Stimulated activated effector memory CD8-positive, alpha-beta T cell treated with anti-CD3 and anti-CD28 coated beads, Interleukin-12 subunit alpha, Interleukin-12 subunit beta, amount 100 ng/mL, for 72 hours (primary cell): ENCODE measurements around the gene IQGAP3.
"Not testable (repeated sequence)": the region's sequence is repeated elsewhere in the genome, so short reads cannot be mapped to it uniquely, and the experiment has no call there.

ENCODE experiments used
- ATAC-seq: fragments of 150-1000 bp; cut with Tn5 transposase; 2 replicates; pipeline ENCODE4 v1.10.0; 2021
- DNase-seq, 2 donors: peaks; one replicate each; pipeline ENCODE4 v3.0.0; 2021 to 2022; ENCODE audit warnings: low spot score in 2 of 2
- H3K27ac Mint-ChIP-seq: one replicate; pipeline ENCODE4 v1.8.0; 2022; ENCODE audit warnings: mild to moderate bottlenecking, mixed read lengths
- H3K36me3 Mint-ChIP-seq: one replicate; pipeline ENCODE4 v1.8.0; 2022; ENCODE audit warnings: mild to moderate bottlenecking, mixed read lengths
- H3K4me1 Mint-ChIP-seq: one replicate; pipeline ENCODE4 v1.8.0; 2022; ENCODE audit warnings: mixed read lengths
- H3K4me3 Mint-ChIP-seq: one replicate; pipeline ENCODE4 v1.8.0; 2022; ENCODE audit warnings: mild to moderate bottlenecking, mixed read lengths
- H3K9me3 Mint-ChIP-seq: one replicate; pipeline ENCODE4 v1.8.0; 2022; ENCODE audit warnings: mixed read lengths

The IQGAP3 gene, protein sequence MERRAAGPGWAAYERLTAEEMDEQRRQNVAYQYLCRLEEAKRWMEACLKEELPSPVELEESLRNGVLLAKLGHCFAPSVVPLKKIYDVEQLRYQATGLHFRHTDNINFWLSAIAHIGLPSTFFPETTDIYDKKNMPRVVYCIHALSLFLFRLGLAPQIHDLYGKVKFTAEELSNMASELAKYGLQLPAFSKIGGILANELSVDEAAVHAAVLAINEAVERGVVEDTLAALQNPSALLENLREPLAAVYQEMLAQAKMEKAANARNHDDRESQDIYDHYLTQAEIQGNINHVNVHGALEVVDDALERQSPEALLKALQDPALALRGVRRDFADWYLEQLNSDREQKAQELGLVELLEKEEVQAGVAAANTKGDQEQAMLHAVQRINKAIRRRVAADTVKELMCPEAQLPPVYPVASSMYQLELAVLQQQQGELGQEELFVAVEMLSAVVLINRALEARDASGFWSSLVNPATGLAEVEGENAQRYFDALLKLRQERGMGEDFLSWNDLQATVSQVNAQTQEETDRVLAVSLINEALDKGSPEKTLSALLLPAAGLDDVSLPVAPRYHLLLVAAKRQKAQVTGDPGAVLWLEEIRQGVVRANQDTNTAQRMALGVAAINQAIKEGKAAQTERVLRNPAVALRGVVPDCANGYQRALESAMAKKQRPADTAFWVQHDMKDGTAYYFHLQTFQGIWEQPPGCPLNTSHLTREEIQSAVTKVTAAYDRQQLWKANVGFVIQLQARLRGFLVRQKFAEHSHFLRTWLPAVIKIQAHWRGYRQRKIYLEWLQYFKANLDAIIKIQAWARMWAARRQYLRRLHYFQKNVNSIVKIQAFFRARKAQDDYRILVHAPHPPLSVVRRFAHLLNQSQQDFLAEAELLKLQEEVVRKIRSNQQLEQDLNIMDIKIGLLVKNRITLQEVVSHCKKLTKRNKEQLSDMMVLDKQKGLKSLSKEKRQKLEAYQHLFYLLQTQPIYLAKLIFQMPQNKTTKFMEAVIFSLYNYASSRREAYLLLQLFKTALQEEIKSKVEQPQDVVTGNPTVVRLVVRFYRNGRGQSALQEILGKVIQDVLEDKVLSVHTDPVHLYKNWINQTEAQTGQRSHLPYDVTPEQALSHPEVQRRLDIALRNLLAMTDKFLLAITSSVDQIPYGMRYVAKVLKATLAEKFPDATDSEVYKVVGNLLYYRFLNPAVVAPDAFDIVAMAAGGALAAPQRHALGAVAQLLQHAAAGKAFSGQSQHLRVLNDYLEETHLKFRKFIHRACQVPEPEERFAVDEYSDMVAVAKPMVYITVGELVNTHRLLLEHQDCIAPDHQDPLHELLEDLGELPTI (N-terminal part only)

DNA sequence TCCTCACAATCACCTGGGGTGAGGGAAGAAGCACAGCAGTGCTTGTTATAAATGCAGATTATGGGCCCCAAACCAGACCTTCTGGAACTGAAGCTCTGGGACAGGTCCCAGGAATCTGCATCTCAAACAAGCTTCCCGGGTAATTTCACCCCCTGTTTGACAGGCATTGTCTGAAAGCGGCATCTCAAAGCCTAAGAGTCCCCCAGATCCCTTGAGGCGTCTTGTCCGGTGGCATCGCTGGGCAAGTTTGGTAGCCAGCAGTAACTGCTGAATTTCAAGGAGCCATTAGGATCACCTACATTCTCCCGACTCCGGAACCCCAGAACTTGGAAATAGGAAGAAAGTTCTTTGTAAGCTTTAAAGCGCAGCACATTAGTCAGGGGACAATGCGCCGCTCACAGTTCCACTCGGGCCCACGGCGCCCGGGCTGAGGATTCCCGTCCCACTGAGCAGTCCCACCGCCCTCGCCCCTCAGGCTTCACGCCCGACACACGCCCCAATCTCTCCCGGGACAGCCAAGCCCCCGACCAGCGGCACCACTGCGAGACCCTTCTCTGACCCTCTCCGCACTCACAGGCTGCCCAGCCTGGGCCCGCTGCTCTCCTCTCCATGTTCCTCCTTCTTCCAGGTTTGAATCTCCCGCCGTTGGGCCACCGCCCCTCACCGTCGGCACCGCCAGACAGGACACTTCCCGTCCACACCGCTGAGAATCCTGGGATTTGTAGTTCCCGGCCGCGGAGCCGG is at the start of gene IQGAP3:
TSS of gene IQGAP3 (minus strand) at position 647 of the 744 bp plus-strand sequence. CDS start at position 611, 36 bp downstream.
- ATAC-seq: peak; percentile 86
- H3K4me3 Mint-ChIP-seq: peak within 1 kb of the TSS; percentile 86
- no peaks in the 10 kb centered on the region for H3K9me3 Mint-ChIP-seq
- H3K36me3 Mint-ChIP-seq: peaks cover 4% of the 10 kb centered on the region
- peaks cover 29% of the 10 kb centered on the region for H3K4me1 Mint-ChIP-seq
- DNase-seq: peak; percentile 48 to 74
- H3K27ac Mint-ChIP-seq: peak within 1 kb of the TSS; percentile 72

DNA sequence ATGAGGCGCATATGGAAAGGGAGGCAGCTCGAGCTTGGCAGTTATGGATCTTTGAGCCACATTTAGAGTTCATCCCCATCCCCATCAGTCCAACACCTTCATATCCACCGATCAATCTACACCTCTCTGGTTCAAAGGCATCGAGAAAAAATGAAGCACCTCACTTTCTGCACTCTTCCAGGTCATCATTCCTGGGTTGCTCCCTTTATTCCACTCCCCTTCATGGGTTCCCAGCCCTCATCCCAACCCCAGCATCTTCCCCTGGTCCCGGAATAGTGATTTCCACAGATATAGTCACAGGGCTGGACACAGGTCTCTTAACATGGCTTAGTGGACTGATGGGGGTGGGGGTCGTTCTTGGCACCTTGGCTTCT is 47.2 kb upstream of the IQGAP3 start:
- H3K4me3 Mint-ChIP-seq: no peak overlapping the region
- H3K36me3 Mint-ChIP-seq: no peaks in the 10 kb centered on the region
- no peak overlapping the region for H3K27ac Mint-ChIP-seq
- no peak for DNase-seq
- ATAC-seq: no peak
- no peaks in the 10 kb centered on the region for H3K9me3 Mint-ChIP-seq
- no peaks in the 10 kb centered on the region for H3K4me1 Mint-ChIP-seq

DNA sequence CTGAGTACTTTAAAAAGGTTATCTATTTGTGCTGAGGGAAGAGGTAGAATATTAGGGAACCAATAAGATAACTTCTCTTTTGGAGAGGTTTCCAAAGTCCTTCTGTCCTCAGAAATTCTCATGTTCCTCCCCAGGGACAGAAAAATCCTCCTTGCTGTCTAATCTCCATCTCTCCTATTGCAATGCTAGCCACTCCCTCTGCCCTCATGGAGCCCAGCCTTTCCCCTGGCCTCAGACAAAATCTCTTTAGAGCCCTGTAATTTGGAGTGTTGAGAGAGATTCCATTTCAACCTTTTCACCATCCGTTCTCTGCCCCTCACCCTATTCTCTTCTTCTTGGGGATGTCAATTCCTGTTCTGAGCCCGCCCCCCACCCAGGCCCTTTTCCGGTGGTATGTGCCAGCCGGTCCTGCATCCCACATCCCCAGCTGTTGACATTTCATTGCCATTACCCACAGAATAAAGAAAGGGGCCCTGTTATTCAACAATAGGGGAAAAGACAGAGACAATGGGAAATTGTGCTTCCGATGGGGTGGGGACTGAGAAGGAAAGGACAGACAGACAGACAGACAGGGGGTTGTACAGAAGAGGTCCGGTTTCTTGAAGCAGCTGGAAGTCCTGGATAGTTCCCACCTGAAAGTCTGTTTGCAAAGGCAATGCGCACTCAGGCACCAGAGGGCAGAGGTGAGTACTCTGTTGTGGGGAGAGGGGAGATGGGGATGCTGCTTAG is 46.7 kb upstream of the IQGAP3 start, which contains the start of gene HAPLN2:
TSS of gene HAPLN2 (plus strand) at position 563 of the 729 bp plus-strand sequence. CDS start 4,076 bp downstream, outside the sequence.
- DNase-seq: no peak
- H3K36me3 Mint-ChIP-seq: no peaks in the 10 kb centered on the region
- no peaks in the 10 kb centered on the region for H3K4me1 Mint-ChIP-seq
- ATAC-seq: no peak
- no peak within 1 kb of the TSS for H3K4me3 Mint-ChIP-seq
- H3K9me3 Mint-ChIP-seq: no peaks in the 10 kb centered on the region
- H3K27ac Mint-ChIP-seq: no peak within 1 kb of the TSS

DNA sequence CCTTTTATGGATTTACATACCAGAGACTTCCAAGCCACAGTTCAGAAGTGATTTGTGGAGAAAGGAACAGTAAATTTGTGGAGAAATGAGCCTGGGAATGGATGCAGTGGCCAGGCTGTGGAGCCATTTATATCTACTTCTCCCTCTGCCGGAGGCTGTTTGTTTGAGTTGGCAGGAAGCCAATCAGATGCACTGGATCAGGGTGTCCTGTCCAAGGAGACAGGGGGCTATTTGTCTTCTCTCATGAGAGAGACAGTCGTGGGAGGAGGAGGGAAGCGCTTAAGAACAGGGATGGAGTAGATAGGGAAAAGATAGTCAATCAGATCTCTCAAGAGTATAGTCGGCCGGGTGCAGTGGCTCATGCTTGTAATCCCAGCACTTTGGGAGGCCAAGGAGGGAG is 44.1 kb upstream of the IQGAP3 start:
- no peak for ATAC-seq
- H3K36me3 Mint-ChIP-seq: no peaks in the 10 kb centered on the region
- no peak overlapping the region for H3K27ac Mint-ChIP-seq
- H3K4me3 Mint-ChIP-seq: no peak overlapping the region
- no peak for DNase-seq
- H3K4me1 Mint-ChIP-seq: no peaks in the 10 kb centered on the region
- no peaks in the 10 kb centered on the region for H3K9me3 Mint-ChIP-seq

DNA sequence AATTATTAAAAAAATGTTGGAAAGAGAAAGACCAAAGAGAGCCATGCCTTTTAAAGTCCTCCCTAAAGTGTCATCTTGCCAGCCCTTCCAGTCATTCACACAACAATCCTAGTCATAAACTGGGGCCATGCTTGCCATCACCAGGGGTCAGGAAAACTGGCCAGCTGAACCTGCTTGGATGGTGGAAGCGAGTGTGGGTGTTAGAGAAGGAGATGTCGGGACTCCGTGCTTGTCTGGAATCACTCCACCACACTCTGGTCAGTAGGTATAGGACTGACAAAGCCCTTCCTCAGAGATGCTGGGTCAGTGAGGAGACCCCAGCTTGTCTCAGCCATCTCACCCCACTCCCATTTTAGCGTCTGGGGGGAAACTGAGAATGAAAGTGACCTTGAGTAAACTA is 43.6 kb upstream of the IQGAP3 start:
- ATAC-seq (no peak), DNase-seq (no peak)
- Mint-ChIP-seq H3K27ac (no peak overlapping the region), H3K36me3 (no peaks in the 10 kb centered on the region), H3K4me3 (no peak overlapping the region), H3K4me1 (no peaks in the 10 kb centered on the region), H3K9me3 (no peaks in the 10 kb centered on the region)

DNA sequence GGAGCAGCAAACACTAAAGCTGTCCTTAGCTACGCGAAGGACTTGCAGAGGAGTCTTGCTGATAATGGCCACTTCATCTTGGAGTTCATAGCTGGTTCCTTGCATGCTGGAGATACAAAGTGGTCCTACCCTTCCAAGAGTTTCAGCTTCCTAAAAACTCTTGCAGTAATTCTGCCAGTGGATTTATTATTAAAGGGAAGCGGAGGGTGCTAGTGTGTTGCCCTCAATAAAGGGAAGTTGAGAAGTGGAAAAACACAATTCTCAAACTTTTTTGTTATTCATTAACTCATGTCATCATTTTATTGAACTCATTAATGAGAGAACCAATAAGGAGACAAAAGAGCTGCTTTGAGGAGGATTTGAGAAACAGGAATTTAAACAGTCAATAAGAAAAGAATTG is 40.3 kb upstream of the IQGAP3 start:
- no peak overlapping the region for H3K27ac Mint-ChIP-seq
- DNase-seq (no peak), ATAC-seq (no peak)
- no peaks in the 10 kb centered on the region for H3K36me3 Mint-ChIP-seq
- H3K4me3 Mint-ChIP-seq: no peak overlapping the region
- H3K4me1 Mint-ChIP-seq: peaks cover 8% of the 10 kb centered on the region
- H3K9me3 Mint-ChIP-seq: no peaks in the 10 kb centered on the region

DNA sequence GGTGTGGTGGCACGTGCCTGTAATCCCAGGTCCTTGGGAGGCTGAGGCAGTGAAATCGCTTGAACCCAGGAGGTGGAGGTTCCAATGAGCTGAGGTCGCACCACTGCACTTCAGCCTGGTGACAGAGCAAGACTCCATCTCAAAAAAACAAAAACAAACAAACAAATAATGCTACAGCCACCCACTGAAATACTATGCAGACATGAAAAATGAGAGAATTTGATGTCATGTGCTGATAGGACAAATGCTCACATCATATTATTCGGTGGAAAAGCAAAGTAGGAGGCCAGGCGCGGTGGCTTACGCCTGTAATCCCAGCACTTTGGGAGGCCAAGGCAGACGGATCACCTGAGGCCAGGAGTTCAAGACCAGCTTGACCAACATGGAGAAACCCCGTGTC is 37.7 kb upstream of the IQGAP3 start:
- not testable (repeated sequence) for ATAC-seq, H3K4me3 Mint-ChIP-seq, H3K36me3 Mint-ChIP-seq, H3K27ac Mint-ChIP-seq, H3K4me1 Mint-ChIP-seq, H3K9me3 Mint-ChIP-seq, DNase-seq

DNA sequence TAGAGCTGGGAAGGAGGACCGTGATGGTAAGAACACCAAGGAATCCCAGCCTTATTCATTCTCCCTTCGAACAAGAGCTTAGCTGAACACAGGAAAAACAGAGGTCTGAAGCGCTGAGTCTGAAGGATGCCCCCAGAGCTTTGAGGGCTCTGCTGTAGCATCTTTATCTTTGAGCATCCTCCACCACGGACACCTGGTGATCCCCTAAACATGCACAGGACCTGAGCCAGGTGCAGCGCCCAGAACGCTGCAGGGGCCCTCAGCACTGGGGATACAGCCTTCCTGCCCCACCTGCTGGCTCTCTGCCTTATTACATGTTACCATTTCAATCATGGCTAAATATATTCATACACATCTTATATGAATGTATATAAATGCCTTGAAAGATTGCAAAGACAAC is 36.6 kb upstream of the IQGAP3 start:
- no peak overlapping the region for H3K27ac Mint-ChIP-seq
- peak in 1 of 2 donors; percentile 74 for DNase-seq
- peak; percentile 85 for ATAC-seq
- H3K9me3 Mint-ChIP-seq: no peaks in the 10 kb centered on the region
- no peak overlapping the region for H3K4me3 Mint-ChIP-seq
- H3K36me3 Mint-ChIP-seq: no peaks in the 10 kb centered on the region
- H3K4me1 Mint-ChIP-seq: peaks cover 8% of the 10 kb centered on the region

DNA sequence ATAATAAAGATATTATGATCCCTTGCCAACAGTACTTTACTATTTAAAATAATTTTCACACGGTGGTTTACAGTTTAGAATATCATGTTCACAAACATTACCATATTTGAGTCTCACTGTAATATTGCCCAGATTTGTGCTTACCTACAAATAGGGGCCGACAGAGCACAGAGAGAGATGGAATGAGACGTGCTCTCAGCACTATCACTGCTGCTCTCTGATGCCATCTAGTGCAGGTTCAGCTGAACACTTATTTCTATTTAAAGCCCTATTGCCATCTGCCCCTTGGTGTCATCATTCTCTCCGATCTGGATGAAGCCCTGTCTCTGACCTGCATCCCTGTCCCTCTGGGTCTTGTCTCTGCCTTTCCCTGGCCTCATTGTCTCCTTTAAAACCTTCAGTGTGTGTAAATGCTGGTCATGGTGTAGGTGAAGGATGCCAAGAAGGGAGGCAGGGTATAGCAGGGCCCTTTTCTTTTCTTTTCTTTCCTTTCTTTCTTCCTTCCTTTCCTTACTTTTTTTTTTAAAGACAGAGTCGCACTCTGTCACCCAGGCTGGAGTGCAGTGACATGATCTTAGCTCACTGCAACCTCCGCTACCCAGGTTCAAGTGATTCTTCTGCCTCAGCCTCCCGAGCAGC is 35.8 kb upstream of the IQGAP3 start:
- H3K4me3 Mint-ChIP-seq: no peak overlapping the region
- DNase-seq (peak in 1 of 2 donors; percentile 76), ATAC-seq (peak; percentile 98)
- peaks cover 8% of the 10 kb centered on the region for H3K4me1 Mint-ChIP-seq
- H3K36me3 Mint-ChIP-seq: no peaks in the 10 kb centered on the region
- H3K9me3 Mint-ChIP-seq: no peaks in the 10 kb centered on the region
- H3K27ac Mint-ChIP-seq: no peak overlapping the region

DNA sequence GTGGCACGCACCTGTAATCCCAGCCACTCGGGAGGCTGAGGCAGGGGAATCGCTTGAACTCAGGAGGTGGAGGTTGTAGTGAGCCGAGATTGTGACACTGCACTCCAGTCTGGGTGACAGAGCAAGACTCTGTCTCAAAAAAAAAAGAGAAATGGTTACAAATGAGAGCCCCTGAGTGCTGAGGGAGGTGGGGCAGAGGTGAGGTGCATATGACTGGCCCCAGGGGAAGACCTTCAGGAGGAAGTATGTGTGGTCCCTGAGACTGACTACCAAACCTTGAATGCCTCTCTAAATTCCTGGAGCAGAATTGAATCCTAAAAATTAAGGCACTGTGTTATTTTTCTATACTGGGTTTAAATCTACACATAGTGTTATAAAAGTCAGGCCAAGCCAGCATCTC is 35.0 kb upstream of the IQGAP3 start:
- DNase-seq, H3K9me3 Mint-ChIP-seq, ATAC-seq, H3K27ac Mint-ChIP-seq, H3K36me3 Mint-ChIP-seq, H3K4me3 Mint-ChIP-seq: not testable (repeated sequence)
- peaks cover 10% of the 10 kb centered on the region for H3K4me1 Mint-ChIP-seq

DNA sequence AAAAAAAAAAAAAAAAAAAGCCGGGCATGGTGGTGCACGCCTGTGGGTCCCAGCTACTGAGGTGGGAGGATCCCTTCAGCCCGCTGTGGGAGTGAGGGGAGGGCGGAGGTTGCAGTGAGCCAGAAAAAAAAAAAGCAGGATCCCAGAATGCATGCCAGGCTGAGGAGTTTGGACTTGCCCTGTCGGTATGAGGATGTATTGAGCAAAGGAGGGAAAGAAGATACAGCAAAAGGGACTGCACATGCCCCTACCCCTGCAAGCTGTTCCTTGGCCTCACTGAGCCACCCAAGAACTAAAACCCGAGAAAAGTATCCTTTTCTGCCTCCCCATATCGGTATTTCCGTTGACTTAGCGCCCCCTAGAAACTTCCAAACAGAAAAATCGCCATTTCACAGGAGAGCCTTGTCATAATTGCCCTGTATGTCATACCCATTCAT is 30.2 kb upstream of the IQGAP3 start:
- Mint-ChIP-seq H3K27ac (peak overlapping the region; percentile 98), H3K4me1 (peaks cover 33% of the 10 kb centered on the region), H3K9me3 (no peaks in the 10 kb centered on the region), H3K36me3 (peaks cover 41% of the 10 kb centered on the region), H3K4me3 (peak overlapping the region; percentile 95)
- no peak for ATAC-seq
- no peak for DNase-seq

DNA sequence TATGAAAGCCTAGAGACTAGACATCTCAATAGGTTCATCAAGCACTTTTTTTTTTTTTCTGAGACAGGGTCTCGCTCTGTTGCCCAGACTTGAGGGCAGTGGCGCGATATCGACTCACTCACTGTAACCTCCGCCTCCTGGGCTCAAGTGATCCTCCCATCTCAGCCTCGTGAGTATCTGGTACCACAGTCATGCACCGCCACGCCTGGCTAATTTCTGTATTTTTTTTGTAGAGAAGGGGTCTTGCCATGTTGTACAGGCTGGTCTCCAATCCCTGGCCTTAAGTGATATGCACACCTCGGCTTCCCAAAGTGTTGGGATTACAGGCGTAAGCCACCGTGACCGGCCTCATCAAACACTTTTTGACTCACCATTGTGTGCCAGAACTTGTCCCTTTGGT is 29.5 kb upstream of the IQGAP3 start:
- peak overlapping the region; percentile 95 for H3K4me3 Mint-ChIP-seq
- peak; percentile 15 for ATAC-seq
- no peak for DNase-seq
- peak overlapping the region; percentile 98 for H3K27ac Mint-ChIP-seq
- H3K4me1 Mint-ChIP-seq: peaks cover 35% of the 10 kb centered on the region
- H3K9me3 Mint-ChIP-seq: no peaks in the 10 kb centered on the region
- peaks cover 48% of the 10 kb centered on the region for H3K36me3 Mint-ChIP-seq

DNA sequence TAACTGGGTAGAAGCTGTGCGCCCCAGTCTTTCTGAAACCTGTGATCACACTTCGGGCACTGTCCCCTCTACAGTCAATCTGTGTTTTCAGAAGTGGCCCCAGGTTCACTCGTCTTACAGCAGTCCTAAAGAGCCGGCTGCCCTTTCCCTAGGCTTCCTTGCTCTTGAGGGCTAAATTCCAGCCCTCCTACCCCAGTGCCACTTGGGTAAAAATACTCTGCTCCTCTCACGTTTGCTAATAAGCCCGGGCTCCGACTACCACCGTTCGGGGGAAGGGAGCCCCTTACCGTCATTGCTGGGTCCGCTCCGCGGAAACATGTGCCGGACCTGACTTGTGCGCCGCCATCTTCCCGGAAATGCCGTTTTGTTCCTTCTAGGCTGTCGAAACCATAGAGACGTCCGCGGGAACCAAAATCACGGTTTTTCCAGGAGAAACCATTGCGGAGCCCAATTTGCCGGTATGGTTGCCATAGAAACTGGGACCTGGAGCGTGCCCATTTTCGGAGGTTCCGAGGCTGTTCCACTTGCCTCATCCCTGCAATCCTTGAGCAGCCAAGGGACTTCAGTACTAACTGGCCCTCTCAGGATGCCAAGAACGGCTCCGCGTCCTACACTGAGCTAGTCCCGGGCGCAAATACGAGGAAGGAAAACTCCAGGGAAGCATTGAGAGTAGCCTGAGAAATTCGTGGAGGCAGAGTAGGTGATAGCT is 28.9 kb upstream of the IQGAP3 start, which contains the start of gene GPATCH4:
TSS of gene GPATCH4 (minus strand) at position 358 of the 709 bp plus-strand sequence.
- Mint-ChIP-seq H3K9me3 (no peaks in the 10 kb centered on the region), H3K4me1 (peaks cover 39% of the 10 kb centered on the region), H3K4me3 (peak within 1 kb of the TSS; percentile 95), H3K27ac (peak within 1 kb of the TSS; percentile 98), H3K36me3 (peaks cover 54% of the 10 kb centered on the region)
- DNase-seq: peak; percentile 59 to 90
- peak; percentile 85 for ATAC-seq
